IPS-NIHi7 (cell line): Measurements from ENCODE around the gene FOSL2.

ENCODE experiments used
- DNase-seq: peaks from one replicate; pipeline ENCODE4 v3.0.0; 2012; ENCODE audit warnings: mixed read lengths; ENCODE audit errors: extremely low spot score

The FOSL2 gene

GRCh38 chr2:28394997-28395333 is 2.3 kb downstream of the FOSL2 start:
- DNase-seq: no peak

GRCh38 chr2:28395334-28396061 is 2.8 kb downstream of the FOSL2 start:
- no peak for DNase-seq

- DNase-seq: no peak
Observed at GRCh38 chr2:28397043-28397381, 4.4 kb downstream of the FOSL2 start.

- no peak for DNase-seq
Observed at GRCh38 chr2:28398101-28398834, 5.6 kb downstream of the FOSL2 start.

GRCh38 chr2:28399289-28399688 is 6.6 kb downstream of the FOSL2 start:
- no peak for DNase-seq

GRCh38 chr2:28399956-28400355 is 7.3 kb downstream of the FOSL2 start:
- no peak for DNase-seq

- DNase-seq: no peak
Observed at GRCh38 chr2:28400419-28400818, 7.8 kb downstream of the FOSL2 start.

- DNase-seq: no peak
Observed at GRCh38 chr2:28400921-28401320, 8.3 kb downstream of the FOSL2 start.

GRCh38 chr2:28401411-28401810 is 8.8 kb downstream of the FOSL2 start:
- DNase-seq: no peak

- no peak for DNase-seq
Observed at GRCh38 chr2:28401948-28402550, 9.4 kb downstream of the FOSL2 start.

- DNase-seq: no peak
Observed at GRCh38 chr2:28403370-28403956, 10.8 kb downstream of the FOSL2 start.

GRCh38 chr2:28404086-28404485 is 11.4 kb downstream of the FOSL2 start:
- DNase-seq: no peak

- DNase-seq: no peak
Observed at GRCh38 chr2:28405537-28405936, 12.9 kb downstream of the FOSL2 start.

- DNase-seq: no peak
Observed at GRCh38 chr2:28406276-28407096, 13.8 kb downstream of the FOSL2 start.

- no peak for DNase-seq
Observed at GRCh38 chr2:28407131-28407975, 14.7 kb downstream of the FOSL2 start.

GRCh38 chr2:28407976-28408690 is 15.5 kb downstream of the FOSL2 start:
- DNase-seq: no peak

GRCh38 chr2:28408764-28409599 is 16.3 kb downstream of the FOSL2 start:
- no peak for DNase-seq

- no peak for DNase-seq
Observed at GRCh38 chr2:28411166-28411755, 18.6 kb downstream of the FOSL2 start.
